ENCODE data around the gene SPRED2. TPM values are rescaled to one million over a fixed set of nuclear protein-coding genes. Genes with fewer than 3 reads are reported as not detected.

The SPRED2 gene
- total and polyA plus RNA-seq, 2 of the 8 experiments (the other 6 are each of a cell fraction or from before 2014, with no cell fraction given): 15.3 to 22.5 TPM

GRCh38 chr2:65383541-65384488, 48.6 kb downstream of the SPRED2 start:
- Histone ChIP-seq H4K5ac (ENCODE audit: insufficient read length, low read depth, low read length) (no peak overlapping the region), H4K91ac (replicated peaks; ENCODE audit: insufficient read length, low read length) (no peak overlapping the region), H3K79me1 (ENCODE audit: low read depth, low read length) (peaks cover 4% of the 10 kb centered on the region), H2BK15ac (ENCODE audit: low read length) (no peak overlapping the region), H3K14ac (ENCODE audit: insufficient read length) (no peak overlapping the region), H2AFZ (ENCODE audit: low read length) (no peak overlapping the region), H3K18ac (ENCODE audit: extremely low read depth, low read length) (no peak overlapping the region), H3K4me3 (ENCODE audit: extremely low read depth in 1 of 4, insufficient read depth in 2 of 4, low read depth in 3 of 4, low read length in 4 of 4) (no peak overlapping the region), H3K9ac (replicated peaks in 1 of 4; ENCODE audit: extremely low read depth in 1 of 4, low read depth in 3 of 4, low read length in 3 of 4) (no peak overlapping the region), H3K23me2 (ENCODE audit: low read depth, low read length) (no peaks in the 10 kb centered on the region), H2BK12ac (ENCODE audit: low read depth, low read length) (no peak overlapping the region), H2BK120ac (replicated peaks; ENCODE audit: low read depth, low read length) (no peak overlapping the region), H3K56ac (replicated peaks; ENCODE audit: insufficient read length, low read depth, low read length) (no peak overlapping the region), H2AK5ac (ENCODE audit: low read depth, low read length) (no peak overlapping the region), H3K27me3 (replicated peaks in 1 of 4; ENCODE audit: control insufficient read depth in 3 of 4, extremely low read depth in 1 of 4, insufficient read depth in 3 of 4, low read length in 3 of 4) (no peaks in the 10 kb centered on the region), H3K36me3 (ENCODE audit: control insufficient read depth in 2 of 4, insufficient read depth in 4 of 4, low read length in 3 of 4) (no peaks in the 10 kb centered on the region), H4K20me1 (replicated peaks in 1 of 2; ENCODE audit: control insufficient read depth in 1 of 2, insufficient read depth in 2 of 2, low read length in 2 of 2) (peaks cover 7 to 8% of the 10 kb centered on the region in 2 experiments), H2BK20ac (ENCODE audit: low read length) (no peak overlapping the region), H3K4me1 (replicated peaks in 1 of 4; ENCODE audit: control insufficient read depth in 3 of 4, insufficient read depth in 4 of 4, low read length in 3 of 4) (peaks cover 0 to 4% (median under 1%) of the 10 kb centered on the region in 4 experiments; a peak in 4 of 7 replicates), H3K23ac (ENCODE audit: insufficient read length) (no peak overlapping the region), H4K8ac (ENCODE audit: extremely low read depth, insufficient read depth, low read length) (no peak overlapping the region), H2BK5ac (ENCODE audit: low read depth, low read length) (no peak overlapping the region), H3K4me2 (ENCODE audit: insufficient read depth in 1 of 2, low read depth in 2 of 2, low read length in 2 of 2) (no peak overlapping the region), H3K9me3 (ENCODE audit: insufficient read depth in 2 of 2, low read depth in 1 of 2, low read length in 1 of 2) (no peaks in the 10 kb centered on the region), H3K27ac (ENCODE audit: low read depth, low read length) (no peak overlapping the region), H3K79me2 (ENCODE audit: control insufficient read depth in 1 of 2, insufficient read depth in 2 of 2, low read length in 2 of 2) (no peaks in the 10 kb centered on the region; a peak in 1 of 4 replicates), H3K4ac (replicated peaks; ENCODE audit: insufficient read length, low read depth, low read length) (no peak overlapping the region)
- DNase-seq (ENCODE audit: low read depth in 1 of 2, low spot score in 2 of 2): no peak
- CTCF ChIA-PET (ENCODE audit: partially characterized antibody): interaction anchor here (0.8 to 1.6 kb wide), 4 partner anchors 12 to 82 kb away, joined by 3 to 4 read pairs (median 3); no protein-coding TSS in a partner anchor
- WGBS, 2 experiments (ENCODE audit: extremely low coverage in 1 of 2, insufficient coverage in 1 of 2, insufficient read length in 1 of 2, insufficient replicate concordance in 2 of 2, low coverage in 1 of 2, low lambda C conversion rate in 2 of 2, missing lambda C conversion rate in 1 of 2): 86% methylated on average over 17 of the region's 17 CpGs; no CpG with 5 or more reads in 1 of the 2 experiments
- FAIRE-seq: no peak
- POLR2A ChIA-PET (ENCODE audit: partially characterized antibody): interaction anchor here (1.4 kb wide), 1 partner anchor 10 kb away, joined by 3 read pairs; no protein-coding TSS in a partner anchor
- TF ChIP-seq ZNF274 (IDR thresholded peaks at IDR 0.05; ENCODE audit: borderline replicate concordance, extremely low read depth, low read length) (no peak), USF2 (IDR thresholded peaks at IDR 0.05; ENCODE audit: low read length) (no peak), CTCF (IDR thresholded peaks at IDR 0.05; ENCODE audit: control extremely low read depth in 1 of 3, insufficient read depth in 1 of 3, low read depth in 1 of 3, low read length in 3 of 3) (no peak), CHD2 (IDR thresholded peaks at IDR 0.05; ENCODE audit: low read length) (no peak), SP2 (IDR thresholded peaks at IDR 0.05; ENCODE audit: low read length) (no peak), CTBP2 (IDR thresholded peaks at IDR 0.05; ENCODE audit: borderline replicate concordance, insufficient read depth, insufficient read length, low read length) (no peak), EGR1 (IDR thresholded peaks at IDR 0.05; ENCODE audit: borderline replicate concordance, low read depth, low read length) (no peak)

Measured in H1 (cell line).